GM21825 (cell line): ENCODE results near the gene DLEC1.

Source experiments
- ATAC-seq: cut with Tn5 transposase; IDR thresholded peaks from one replicate; pipeline ENCODE4 v1.9.1; 2021; ENCODE audit warnings: mild to moderate bottlenecking, moderate library complexity; ENCODE audit not compliant: unreplicated experiment

Gene DLEC1, protein sequence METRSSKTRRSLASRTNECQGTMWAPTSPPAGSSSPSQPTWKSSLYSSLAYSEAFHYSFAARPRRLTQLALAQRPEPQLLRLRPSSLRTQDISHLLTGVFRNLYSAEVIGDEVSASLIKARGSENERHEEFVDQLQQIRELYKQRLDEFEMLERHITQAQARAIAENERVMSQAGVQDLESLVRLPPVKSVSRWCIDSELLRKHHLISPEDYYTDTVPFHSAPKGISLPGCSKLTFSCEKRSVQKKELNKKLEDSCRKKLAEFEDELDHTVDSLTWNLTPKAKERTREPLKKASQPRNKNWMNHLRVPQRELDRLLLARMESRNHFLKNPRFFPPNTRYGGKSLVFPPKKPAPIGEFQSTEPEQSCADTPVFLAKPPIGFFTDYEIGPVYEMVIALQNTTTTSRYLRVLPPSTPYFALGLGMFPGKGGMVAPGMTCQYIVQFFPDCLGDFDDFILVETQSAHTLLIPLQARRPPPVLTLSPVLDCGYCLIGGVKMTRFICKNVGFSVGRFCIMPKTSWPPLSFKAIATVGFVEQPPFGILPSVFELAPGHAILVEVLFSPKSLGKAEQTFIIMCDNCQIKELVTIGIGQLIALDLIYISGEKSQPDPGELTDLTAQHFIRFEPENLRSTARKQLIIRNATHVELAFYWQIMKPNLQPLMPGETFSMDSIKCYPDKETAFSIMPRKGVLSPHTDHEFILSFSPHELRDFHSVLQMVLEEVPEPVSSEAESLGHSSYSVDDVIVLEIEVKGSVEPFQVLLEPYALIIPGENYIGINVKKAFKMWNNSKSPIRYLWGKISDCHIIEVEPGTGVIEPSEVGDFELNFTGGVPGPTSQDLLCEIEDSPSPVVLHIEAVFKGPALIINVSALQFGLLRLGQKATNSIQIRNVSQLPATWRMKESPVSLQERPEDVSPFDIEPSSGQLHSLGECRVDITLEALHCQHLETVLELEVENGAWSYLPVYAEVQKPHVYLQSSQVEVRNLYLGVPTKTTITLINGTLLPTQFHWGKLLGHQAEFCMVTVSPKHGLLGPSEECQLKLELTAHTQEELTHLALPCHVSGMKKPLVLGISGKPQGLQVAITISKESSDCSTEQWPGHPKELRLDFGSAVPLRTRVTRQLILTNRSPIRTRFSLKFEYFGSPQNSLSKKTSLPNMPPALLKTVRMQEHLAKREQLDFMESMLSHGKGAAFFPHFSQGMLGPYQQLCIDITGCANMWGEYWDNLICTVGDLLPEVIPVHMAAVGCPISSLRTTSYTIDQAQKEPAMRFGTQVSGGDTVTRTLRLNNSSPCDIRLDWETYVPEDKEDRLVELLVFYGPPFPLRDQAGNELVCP (N-terminal part only)

DNA sequence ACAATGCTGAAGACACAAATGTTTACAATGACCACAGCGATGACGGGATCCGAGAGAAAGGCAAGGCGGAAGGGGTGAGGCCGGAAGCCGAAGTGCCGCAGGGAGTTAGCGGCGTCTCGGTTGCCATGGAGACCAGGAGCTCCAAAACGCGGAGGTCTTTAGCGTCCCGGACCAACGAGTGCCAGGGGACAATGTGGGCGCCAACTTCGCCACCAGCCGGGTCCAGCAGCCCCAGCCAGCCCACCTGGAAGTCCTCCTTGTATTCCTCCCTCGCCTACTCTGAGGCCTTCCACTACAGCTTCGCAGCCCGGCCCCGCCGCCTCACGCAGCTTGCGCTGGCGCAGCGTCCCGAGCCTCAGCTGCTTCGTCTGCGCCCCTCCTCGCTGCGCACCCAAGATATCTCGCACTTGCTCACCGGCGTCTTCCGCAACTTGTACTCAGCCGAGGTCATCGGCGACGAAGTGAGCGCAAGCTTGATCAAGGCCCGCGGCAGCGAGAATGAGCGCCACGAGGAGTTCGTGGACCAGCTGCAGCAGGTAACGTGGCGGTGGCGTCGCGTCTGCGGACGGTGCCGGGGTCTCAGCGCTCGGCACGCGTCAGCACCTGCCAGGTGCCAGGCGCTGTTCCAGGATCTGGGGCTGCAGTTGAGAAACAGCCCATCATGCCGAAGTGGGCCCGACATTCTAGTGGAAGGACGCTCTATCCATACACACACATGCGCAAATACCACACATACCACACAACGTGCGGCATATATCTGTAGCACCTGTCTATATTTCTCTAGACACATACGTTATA lies at the start of gene DLEC1:
Gene DLEC1 (plus strand): TSS at position 108 of the 798 bp plus-strand sequence. CDS start 18 bp downstream, at position 126.
- ATAC-seq, result peak; percentile 94

DNA sequence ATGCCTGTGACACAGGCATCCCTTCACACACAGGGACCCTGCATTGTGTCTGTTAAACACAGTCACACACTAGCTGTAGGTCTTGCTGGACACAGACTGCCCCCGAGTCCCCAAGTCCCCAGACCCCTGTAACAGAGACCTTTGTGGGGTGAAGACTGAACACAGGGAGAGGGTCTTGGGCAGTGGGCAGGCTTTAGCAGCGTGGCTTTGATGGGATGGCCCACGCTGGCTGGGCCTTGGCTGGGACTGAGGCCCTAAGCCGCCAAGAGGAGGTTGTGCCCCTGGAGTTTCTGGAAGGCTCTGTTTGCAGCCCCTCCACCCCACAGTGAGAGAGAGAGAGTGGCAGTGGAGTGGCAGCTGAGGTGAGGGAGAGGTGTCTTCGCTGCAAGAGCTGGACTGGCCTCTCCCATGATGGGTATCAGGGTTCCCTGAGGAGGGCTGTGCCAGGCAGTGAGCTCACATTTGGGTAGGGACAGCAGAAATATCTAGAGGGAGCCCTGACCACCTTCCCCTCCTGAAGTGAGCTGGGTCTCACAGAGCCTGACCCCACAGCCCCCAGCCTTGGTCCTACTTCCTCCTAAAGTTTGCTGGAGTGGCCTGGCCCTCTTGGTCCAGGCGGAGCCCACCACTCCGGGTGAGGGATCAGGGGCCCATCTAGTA lies 49.1 kb upstream of the DLEC1 start:
- ATAC-seq, result no peak

DNA sequence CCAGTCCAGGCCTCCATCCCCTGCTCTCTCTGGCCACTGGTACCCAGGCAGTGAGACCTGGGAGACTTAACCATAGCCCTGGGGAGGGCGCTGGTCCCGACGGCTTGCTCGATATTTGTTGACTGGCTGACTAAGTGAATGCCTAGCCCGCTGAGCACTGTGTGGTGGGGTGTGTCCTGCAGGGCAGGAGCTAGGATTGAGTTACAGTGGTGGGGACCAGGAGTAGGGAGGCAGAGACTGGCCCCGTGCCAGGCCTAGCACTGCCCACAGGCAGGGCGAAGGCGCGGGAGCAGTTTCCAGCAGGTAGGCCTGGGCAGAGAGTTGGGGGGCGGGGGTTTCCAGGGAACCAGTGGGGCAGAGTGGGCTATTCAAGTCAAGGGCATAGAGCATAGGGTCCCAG lies 48.5 kb upstream of the DLEC1 start, which contains the start of gene VILL:
Gene VILL (plus strand): TSS at position 260 of the 400 bp plus-strand sequence. CDS start 2,887 bp downstream, outside the sequence.
- ATAC-seq, result no peak

DNA sequence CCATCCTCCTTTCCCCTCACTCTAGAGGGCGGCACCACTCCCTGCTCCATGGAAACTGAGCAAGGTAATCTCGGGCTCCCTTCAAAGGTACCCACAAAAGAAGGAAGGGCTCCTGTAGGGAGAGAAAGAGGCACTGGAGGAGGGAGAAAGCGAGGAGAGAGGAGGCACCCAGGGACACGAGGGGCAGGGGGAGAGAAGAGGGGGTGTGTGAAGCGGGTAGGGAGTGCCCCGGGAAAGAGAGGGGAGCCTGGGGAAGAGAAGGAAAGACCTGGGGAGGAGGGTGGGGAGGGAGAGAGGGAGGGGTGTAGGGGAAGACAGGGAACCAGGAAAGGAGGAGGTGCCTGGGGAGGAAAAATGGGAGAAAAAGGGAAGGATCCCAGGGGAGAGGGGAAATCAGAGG lies 47.9 kb upstream of the DLEC1 start:
- ATAC-seq, result no peak

DNA sequence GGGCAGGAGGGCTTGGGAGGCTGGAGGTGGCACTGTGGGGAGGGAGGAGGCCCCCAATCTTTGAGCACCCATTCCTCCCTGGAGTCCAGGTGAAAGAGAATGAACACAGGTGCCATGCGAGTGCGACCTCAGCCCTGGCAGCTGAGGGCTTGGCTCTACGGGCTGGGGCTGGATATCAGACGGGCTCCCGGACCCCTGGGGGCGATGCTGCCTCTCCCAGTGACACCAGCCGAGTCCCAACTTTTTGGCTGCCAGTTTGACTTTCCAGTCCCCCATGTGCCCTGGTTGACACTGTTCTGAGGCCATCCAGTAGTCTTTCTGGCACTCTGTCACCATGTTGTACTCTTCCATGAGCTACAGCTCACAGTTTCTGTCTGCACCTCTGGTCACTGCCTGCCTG lies 47.2 kb upstream of the DLEC1 start:
- ATAC-seq, result no peak

DNA sequence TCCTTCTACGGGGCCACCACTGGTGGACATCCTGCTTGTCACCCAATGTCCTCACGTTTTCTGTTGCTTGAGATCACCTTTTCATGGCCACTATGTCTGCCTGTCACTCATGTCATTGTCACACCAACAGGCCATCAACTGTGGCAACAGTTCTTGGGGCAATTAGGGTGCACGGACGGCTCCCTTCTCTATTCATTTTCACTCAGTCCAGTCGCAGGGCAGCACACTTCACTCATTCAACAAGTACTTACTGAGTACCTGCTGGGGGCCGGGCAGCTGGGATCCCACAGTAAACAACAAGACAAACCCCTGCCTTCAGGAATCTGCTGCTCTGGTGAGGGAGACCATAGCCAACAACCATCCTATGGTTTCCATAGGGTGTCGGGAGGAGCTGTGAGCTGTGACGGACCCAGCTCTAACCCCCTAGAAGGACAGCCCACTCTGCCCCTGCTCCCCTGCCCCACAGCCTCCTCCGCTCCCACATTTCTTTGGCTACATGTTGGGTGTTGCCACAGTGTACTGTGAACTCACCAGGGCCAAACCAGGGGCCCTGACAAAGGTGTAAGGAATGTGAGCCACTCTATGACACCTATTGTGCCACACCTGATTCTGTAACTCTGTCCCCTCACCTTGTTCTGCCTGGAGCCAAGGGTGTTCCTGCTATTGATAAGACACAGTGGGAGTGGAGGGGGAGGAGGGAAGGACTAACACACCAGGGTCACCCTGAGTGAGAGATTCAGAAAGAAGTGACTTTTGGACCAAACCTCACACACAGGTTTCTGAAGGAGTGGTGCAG lies 46.5 kb upstream of the DLEC1 start:
- no peak for ATAC-seq

DNA sequence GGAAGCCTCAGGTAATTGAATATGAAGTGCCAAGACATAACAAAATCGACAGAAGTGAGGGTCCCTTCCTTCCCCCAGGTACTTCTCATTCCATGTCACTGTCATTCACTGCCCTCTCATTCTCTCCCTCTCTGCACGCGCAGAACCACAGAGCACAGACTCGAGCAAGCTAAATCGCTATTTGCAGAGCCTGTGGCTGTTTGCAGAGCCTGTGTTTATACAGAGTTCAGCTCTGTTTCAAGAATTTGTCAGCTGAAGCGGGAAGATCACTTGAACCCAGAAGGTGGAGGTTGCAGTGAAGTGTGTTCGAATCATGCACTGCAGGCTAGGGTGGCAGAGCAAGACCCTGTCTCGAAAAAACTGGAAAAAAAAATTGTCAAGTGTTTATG lies 45.9 kb upstream of the DLEC1 start:
- no peak for ATAC-seq

DNA sequence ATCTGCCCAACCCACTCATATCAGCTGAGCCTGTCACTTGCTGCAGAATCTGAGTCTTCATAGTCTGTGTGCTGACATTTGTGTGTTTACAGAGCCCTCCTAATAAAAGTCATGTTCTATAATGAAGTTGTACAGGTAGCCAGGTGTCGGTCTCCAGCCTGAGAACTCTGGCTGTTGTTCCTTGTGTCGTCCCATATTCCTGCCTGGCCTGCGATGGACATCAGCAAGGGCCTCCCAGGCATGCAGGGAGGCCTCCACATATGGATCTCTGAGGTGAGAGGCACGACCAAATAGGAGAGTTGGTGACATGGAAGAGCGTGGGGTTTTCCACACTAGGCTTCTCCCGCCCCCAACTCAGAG lies 45.6 kb upstream of the DLEC1 start:
- ATAC-seq, result no peak

DNA sequence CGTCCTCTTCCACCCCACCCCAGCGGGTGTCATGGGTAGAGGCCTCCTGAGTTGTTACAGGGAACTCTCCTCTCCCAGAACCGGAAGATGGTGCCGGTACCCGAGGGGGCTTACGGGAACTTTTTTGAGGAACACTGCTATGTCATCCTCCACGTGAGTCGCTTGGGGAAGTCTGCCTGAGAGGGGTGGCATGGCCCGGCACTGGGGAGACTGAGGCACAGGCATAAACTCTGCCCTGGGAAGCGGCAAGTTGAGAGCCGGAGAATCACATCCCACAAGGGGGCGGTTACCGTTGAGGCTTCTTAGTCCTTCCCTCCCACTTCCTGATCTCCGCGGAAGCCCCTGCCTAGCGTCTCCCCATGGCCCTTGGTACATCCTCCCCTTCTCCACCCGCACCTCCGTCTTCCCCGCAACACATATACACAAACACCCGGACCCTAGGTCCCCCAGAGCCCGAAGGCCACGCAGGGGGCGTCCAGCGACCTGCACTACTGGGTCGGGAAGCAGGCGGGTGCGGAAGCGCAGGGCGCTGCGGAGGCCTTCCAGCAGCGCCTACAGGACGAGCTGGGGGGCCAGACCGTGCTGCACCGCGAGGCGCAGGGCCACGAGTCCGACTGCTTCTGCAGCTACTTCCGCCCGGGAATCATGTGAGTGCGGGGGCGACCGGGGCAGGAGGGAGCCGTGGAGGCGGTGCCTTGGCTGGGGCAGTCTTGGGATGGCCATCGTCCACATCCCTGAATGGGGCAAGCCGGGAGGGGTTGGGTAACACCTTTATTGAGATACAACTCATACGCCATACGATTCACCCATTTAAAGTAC lies 45.0 kb upstream of the DLEC1 start:
- ATAC-seq, result peak; percentile 58

DNA sequence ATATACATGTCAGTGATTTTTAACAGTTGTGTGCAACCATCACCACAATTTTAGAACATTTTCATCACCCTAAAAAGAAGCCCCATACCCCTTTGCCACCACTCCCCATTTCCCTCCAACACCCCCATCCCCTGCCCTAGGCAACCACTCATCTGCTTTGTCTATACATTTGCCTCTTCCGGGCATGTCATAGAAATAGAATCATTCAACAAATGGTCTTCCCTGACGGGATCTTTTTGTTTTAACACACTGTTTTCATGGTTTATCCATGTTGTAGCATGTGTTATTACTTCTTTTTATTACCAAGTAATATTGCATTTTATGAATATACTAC lies 44.4 kb upstream of the DLEC1 start:
- no peak for ATAC-seq

DNA sequence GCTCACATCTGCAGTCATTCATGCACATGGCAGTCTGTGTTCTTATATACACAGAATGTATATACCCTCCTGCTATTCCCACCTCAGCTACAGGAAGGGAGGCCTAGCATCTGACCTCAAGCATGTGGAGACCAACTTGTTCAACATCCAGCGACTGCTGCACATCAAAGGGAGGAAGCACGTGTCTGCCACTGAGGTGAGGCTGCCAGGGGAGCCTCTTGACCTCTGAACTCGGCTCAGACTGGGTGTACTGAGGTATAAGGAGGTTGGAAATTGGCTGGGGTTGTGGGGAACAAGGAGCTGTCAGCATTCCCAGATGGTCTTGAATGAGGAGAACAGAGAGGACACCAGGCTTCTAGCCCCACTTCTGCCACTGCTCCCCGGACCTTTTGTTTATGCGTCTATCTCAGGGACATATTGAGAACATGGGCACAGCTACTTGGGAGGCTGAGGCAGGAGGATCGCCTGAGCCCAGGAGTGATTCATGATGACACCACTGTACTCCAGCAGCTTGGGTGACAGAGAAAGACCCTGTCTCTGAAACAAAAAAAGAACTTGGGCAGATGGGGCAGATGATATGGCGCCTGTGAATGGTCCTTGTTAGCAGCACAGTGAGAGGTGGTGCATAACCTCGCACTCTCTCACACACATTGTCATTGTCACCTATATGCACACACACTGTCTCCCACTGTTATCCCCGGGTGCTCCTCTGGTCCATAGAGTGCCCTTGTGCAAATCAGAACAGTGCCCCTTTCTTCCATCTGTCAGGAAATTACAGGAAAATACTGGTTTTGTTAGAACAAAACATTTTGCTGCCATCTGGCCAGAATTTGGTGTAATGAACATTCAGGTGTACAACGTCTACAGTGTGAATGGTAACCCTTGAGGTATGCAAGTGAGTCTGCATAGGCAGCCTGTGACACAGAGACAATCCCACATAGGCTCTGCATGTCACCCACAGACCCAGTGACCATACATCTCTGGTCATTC lies 43.1 kb upstream of the DLEC1 start:
- ATAC-seq, result no peak

DNA sequence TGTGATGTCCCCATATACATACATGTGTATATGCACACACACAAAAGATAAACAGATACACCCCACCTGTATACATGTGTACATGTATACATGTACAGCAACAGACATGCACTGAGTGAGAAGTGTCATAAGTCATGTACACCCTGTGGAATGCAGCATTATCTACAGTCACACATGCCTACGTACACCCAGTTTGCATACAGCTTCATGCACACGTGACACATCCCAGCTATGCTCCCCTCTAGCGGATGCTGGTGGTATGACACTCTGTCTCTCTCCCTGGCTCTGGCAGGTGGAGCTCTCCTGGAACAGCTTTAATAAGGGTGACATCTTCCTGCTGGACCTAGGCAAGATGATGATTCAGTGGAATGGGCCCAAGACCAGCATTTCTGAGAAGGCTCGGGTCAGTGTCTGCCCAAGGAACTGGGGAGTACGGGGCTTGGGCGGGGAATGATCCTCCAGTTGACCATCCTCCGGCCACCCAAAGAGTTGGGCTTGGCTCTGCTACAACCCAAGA lies 42.2 kb upstream of the DLEC1 start:
- ATAC-seq, result peak; percentile 45

DNA sequence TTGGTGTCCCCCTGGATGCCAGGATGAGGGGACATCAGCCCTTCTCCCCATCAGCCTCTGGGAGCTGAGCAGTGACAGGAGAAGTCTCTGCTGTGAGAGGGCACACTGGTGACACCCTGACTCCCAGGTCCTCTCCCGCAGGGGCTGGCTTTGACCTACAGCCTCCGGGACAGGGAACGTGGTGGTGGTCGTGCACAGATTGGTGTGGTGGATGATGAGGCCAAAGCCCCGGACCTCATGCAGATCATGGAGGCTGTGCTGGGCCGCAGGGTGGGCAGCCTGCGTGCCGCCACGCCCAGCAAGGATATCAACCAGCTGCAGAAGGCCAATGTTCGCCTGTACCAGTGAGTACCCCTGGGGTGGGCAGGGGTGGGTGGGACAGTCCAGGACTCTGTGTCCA lies 41.7 kb upstream of the DLEC1 start:
- no peak for ATAC-seq

DNA sequence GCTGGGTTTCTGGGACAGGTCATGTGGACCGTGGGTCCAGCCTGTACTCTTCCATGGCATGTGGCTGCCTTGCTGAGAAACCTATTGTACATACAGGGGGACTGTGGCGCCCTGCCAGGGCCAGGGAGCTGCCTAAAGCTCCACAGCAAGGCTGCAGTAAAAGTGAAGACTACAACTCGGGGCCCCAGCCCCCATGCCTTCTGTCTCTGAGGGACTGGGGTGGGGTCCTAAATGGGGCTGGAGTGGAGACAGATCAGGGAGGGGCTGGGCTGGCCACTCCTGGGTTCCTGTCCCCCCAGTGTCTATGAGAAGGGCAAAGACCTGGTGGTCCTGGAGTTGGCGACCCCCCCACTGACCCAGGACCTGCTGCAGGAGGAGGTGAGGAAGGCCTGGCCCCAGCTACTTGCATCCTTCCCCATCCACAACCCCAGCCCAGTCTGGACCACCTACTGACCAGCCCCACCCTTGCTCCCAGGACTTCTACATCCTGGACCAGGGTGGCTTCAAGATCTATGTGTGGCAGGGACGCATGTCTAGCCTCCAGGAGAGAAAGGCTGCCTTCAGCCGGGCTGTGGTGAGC lies 41.1 kb upstream of the DLEC1 start:
- no peak for ATAC-seq

DNA sequence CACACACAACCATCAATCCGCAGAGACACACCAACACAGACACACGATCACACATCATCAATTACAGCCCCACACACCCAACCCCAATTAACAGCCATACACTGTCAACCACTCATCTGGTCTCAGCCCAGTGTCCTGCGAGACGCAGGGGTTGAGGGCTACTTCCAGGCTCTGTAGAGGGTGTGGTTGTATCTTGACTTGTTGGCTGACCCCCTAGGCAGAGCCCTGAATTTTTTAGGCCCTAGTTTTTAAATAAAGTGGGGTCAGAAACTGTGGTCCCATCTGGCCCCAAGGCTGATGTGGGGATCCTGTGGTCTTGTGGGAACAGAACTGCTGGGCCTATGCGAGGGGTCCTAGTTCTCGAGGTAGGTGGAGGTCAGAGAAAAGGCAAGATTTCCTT lies 39.2 kb upstream of the DLEC1 start:
- ATAC-seq, result no peak

DNA sequence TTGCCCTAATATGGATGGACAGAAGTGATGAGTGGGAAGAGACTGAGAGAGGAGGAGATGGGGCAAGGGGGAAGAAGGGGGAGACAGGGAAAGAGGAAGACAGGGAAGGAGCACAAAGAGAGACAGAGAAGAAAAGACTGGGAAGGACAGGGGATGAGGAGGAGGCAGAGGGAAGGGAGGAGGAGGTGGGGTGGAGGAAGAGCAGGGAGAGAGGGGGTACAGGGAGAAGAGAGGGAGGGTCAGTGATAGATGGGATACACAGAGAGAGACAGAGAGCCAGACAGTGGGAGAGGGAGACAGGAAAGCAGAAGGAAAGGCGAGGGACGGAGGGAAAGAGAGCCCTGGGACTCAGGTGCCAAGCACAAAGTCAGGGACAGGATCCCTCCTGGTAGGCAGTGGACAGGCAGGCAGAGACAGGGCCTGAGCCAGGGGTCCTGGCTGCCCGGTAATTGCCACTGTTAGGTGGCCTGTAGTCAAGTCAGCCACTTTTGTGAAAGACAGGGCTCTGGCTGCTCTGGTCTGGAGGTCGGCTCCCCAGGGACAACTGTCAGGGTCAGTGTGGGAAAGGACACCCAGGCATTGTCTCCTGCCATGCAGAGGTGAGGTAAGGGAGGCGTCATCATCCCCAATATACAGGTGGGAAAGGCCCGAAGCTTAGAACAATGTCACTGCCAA lies 38.6 kb upstream of the DLEC1 start:
- ATAC-seq, result no peak
